NCI-H2171 treated with DMSO at 0.1 percent for 48 hours (cell line): ENCODE results near the gene STRA6.

Experiments
- DNase-seq: peaks from one replicate; lab custom pipeline; 2025; lab: John Stamatoyannopoulos, UW

STRA6 gene

DNA sequence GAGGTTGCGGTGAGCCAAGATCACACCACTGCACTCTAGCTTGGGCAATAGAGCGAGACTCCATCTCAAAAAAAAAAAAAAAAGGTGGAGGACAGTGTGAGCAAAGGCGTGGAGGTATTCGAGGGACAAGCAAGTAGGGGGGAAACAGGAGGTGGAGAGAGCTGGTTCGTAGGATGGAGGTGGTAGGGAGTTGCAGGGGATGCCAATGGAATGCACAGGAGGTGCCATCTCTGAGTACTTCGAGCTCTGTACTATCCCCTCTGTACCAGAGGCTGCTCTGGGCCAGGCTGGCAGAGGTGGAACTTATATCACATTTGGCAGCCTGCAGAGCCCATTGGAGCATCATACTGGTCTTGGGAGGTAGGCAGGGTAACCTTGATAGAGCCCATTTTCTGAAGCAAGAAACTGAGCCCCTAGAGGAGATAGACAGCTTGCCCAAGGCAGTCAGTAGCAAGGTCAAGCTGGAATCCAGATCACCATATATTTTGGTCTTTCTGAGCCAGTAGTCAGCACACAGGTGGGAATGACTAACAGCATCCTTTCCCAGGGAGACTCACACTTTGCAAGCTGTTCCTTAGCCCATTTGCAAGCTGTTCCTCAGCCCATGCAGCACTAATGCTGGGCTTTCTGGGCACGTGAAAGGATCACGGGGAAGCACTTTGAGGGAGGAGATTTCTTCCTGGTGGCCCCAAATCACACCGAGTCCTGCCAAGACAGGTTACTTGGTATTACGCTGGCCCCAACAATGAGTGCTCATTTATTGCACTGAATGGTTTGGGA lies 24.4 kb upstream of the STRA6 start:
- DNase-seq: peak; percentile 94

DNA sequence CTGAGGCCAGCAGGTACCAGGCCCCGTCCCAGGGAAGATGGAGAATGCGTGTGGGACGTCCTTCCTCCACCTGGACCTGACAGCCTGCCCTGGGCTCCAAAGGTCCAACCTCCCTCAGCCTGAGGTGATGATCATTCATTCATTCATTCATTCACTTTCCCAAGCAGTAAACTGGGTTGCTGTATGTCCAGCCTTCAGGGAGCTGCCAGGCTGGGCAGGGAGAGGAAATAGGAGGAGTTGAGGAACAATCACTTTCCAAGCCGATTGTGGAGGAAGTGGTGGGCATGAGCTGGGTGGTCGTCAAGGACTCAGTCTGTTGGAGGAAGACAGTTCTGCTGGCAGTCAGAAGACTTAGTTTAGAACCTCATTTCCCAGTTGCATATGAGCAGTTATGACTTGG lies 23.3 kb upstream of the STRA6 start:
- no peak for DNase-seq

DNA sequence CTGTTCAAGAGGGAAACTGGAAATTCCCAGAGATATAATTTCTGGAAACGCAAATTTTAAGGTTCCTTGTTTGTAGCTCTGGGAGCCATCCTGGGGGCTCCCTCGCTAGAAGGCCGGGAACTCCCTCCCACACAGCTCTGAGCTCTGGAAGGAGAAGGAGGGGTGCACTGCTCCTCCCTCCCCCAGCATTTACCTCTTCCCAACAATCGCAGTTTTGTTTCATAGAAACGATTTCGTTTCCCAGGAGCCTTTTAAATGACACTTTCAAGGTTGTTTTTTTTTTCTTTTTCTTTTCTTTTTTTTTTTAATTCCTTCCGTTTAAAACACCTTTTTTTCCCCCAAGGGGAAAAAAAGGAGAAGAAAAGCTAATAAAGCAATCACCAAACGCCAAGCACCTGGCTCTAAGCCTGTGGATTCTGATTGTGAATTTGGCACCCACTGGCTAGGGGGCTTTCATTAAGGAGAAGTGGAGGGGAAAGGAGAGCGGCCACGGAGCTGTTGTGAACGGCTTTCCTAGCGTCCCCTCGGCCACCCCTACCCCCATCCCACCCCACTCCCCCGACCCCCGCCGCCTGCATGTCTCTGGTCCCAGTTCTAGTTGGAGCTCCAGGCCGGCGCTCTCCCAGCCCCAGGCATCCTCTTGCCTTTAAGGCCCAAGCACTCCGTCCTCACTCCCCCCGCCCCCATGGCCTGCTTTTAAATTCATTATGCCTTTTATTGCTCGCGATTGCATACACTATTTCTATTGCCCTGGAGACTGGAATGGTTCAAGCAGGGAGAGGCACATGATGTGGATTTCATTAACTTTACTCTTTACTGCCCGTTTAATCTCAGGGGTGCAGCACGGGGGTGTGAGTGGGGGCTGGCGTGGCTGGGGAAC lies 19.9 kb upstream of the STRA6 start:
- DNase-seq: peak; percentile 37

DNA sequence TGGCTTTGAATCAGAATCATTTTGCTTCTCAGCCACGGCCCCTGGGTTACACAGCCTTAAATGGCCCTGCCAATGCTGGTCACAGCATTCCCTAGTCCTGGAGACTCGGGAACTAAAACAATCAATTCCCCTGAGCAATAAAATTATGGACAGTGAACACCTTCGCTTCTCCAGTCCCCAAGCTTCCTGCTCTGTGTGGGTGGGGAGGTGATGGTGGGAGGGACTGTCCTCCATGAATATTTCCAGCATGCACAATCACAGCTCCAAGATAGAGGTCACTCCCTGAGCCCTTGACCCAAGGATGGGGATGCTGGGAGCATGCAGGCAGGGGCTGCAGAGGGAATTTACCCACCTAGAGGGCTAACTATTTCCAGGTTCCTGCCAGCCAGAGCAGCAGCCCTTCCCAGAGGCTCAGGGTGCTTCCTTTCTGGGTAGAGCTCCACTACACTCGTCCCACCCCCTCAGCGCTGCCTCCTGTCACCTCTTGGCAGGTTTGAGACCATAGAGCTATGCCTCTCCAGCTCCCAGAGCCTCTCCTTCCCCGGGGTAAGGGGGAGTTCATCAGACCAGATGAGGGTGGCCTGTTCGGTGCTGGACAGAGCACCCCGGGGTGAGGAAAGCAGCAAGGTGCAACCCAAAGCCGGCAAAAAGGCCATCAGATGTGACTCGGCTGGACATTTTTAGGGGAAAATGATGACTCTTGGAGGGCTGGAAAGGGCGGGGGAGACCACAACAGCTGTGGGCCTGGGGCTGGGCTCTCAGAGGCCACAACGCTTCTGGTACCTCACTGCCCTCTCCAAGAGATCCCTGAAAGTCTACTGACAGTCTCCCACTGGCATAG lies 19.0 kb upstream of the STRA6 start:
- DNase-seq: peak; percentile 39

DNA sequence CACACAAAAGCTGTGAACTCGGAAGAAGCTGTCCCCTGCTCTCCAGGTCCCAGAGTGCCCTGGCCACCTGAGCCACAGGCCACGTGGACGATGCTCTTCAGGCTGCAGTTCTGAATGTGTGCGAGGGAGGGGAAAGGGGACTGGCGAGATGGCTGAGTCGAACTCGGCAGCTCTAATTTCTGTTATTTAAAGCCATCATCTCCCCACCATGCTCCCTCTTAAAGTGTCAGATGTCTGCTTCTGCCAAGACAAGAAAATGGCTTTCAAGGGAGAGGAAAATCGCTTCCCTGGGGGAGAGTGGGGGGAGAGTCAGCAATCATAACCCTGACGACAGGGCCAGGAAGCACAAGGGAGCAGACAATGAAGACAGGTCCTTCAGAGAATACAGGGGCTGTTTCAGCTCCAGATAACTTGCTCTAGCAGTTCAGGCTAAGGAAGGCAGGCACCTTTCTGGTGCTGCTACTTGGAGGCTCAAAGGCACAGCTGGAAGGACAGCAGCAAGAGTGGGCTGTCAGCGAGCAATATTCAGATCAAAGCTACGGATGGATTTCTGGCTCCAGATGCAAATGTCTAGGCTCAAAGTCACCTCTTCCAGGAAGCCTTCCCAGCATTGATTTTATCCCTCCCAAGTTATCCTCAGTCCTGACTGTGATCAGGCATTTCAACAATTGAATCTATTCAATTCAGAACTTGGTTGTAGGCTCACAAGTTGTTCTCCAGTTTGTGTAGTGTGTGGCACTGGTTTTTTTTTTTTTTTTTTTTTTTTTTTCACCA lies 18.1 kb upstream of the STRA6 start:
- peak; percentile 60 for DNase-seq

DNA sequence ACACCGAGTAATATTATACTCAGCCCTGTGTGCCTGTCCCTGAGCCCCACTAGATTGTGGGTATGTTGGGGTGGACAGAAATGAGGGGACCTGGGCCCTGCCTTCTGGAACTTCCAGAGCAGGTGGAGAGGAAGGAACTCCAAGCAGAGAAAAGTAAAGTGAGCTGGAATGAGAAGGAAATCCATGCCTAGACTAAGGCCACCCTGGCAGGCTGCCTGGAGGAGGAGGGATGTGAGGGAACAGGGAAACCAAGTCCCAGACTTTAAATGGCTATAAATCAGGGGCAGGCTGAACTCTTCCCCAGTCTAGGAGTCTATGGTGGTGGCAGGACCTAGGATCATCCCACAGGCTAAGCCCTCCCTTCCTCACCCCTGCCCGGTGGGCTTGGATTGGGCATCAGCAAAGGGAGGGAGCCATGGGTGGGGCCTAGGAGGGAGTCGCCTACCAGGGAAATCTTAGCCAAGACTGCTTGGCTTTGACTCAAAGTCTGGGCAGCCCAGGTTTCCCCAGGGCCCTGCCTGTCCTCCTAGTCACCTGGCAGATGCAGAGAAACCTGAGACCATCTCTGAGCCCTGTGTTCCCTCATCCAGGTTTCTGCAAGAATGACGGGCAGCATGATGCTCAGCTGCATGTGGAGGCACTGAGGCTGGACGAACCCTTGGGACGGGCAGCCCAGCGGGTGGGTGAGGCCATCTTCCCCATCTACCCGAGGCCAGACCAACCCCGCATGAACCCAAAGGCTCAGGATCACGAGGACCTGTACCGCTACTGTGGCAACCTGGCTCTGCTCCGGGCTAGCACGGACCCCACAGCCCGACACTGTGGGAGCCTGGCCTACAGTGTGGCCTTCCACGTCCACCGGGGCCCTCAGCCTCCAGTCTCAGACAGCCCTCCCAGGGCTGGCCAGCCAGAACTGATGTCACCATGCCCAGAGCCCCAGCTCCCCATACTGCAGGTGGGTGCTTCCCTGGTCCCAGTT lies 15.6 kb upstream of the STRA6 start:
- peak; percentile 96 for DNase-seq

DNA sequence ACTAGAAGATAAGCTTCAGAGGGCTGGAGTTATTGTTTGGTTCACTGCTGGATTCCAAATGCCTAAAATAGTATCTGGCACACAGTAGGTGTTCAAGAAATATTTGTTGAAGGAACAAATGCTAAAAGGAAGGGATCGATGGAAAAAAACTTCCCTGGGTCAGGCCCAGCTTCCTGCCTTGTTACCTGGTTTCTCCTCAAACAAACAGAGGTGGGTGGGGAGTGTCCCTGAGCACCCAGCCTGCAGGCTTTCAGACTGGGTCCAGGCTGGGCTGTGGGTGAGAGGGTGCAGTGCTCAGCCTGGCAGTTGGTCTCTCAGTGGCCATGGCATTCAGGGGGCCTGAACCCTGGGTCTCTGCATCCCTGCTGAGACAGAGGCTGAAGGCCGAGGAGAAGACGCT lies 14.4 kb upstream of the STRA6 start:
- no peak for DNase-seq

DNA sequence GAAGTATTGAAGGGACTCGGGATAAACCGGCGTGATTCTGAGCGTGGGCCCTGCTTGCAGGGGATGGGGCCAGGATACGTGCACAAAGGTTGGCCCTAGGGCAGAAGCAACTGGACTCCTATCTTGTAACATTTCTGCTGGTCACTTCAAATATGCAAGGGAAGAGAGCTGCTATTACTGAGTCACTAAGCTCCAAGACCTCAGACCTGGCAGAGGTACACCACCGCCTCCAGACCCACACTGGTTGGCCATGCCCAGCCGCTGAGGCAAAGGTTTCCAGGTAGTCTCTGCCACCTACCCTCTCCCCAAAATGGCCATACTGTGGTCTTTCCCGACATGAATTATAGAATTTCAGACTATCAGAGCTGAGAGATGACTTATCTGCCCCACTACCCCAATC lies 13.4 kb upstream of the STRA6 start:
- no peak for DNase-seq

DNA sequence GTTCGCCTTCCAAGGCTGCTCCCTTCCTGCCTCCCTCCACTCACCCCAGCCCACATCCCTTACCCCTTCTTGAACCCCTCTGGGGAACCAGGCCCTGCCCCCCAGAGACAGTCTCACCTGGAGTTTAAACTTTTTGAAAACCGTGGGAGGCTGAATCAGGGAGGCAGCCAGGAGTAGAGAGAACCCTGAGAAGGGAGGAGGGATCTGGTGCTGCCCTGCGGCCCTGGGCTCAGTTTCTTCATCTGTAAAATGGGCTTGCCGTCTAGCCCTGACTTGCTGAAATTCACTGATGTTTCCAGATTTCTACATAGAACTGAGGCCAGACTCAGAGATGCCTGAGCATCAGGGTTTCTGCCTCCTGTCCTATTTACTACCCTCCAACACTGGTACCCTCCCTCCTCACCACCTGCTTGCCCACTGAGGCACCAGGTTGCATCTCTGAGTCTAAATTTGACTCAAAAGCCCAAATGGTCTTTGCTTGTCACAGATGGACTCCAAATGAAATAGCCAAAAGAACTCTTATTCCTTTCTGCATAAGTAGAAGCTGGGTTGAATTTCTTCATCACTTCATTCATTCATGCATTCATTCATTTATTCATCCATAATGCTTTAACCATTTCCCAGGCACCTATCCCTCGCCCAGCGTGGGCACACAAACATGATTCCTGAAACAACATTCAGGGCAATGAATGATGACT lies 11.9 kb upstream of the STRA6 start:
- DNase-seq: no peak

DNA sequence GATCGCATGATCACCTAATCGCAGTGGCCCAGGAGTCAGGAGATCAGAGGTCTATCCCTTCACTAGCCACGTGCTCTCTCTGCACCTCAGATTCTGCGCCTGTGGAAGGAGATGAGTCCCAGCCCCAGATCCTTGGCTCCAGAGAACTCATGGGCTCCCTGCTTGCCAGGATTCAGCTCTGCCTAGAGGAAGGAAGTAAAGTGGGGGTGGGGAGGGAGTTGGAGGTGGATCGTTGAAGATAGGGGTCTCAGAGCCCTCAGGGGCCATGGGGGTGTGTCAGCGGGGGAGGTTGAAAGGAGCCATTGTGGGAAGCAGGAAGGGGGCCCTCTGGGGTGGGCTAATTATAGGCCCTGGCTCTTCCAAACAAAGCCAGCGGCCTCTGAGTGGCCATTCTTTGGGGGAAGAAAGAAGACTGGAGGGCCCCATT lies 11.3 kb upstream of the STRA6 start:
- no peak for DNase-seq

DNA sequence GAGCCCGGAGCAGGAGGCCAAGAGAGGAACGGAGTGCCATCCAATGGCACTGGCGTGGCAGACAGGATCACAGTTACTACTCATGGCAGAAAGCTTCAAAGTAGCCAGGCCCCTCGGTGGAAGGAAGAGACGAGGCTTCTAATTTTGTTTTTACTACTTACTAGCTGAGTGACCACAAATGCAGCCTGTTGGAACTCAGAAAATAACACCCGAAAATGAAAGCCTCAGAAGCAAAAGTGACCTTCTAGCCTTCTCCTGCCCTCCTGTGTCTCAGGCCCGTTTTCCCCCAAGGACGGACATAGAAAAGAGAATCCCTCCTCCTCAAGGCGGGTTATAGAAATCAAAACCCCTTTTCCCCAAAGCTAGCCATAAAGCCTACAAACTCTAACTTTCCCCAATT lies 9.9 kb upstream of the STRA6 start:
- DNase-seq: no peak

DNA sequence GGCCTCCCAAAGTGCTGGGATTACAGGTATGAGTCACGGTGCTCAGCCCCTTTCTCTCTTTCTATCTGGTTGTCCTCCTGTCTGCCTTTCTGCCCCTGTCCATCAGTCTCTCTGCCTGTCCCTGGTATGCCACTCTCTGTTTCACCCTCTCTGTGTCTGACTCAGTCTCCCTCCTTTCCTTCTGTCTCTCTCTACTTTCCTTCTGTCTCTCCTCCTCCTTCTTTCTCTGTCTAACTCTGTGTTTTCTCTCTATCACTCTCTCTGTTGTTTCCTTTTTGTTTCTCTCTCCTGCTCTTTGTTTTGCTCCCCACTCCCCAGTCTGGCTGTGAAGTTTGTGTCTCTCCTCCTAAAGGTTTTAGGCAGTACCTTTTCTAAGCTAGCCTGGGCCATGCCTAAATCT lies 9.1 kb upstream of the STRA6 start:
- no peak for DNase-seq

DNA sequence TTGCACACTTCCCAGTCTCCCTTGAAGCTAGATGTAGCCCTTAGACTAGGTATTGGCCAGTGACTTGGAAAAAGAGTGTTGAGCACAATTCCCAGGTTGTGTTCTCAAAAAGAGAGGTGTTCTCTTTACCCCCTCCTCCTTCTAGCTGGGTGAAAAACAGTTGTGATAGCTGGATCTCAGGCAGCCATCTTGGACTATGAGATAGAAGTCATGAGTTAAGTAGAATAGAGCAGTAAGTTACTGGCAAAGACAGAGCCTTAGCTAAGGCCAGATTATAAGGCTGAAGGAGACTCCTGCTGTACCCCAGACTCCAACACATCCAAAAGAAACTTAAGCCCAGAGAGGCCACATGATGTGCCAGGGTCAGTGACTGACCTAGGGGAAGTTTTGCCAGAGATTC lies 8.1 kb upstream of the STRA6 start:
- no peak for DNase-seq

DNA sequence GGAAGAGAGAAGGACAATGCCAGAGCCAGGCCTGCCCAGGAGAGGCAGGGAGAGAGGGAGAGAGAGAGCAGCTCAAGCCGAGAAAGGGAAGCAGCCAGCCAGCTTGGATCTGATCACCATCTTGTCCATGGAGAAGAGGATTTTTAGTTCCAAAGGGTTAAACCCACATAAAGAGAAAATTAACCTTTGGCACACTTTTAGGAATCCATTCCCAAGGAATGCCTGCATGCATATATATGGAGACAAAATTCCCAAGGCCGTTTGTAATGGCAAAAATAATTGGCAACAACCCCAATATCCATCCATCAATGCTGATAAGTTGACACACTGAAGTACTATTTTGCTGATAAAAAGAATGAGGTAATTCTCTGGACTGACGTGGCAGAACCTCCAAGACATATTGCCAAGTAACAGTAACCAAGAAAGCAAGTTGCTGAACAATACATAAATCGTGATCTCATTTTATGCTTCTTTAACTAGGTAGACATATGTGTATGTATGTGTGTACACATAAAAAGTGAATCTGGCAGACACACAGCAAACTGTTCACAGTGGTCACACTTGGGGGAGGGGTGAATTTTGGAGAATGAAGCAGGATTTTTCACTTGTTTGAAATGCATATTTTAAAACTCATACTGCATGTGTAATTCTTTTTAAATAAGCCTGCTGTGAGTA lies 7.5 kb upstream of the STRA6 start:
- no peak for DNase-seq

DNA sequence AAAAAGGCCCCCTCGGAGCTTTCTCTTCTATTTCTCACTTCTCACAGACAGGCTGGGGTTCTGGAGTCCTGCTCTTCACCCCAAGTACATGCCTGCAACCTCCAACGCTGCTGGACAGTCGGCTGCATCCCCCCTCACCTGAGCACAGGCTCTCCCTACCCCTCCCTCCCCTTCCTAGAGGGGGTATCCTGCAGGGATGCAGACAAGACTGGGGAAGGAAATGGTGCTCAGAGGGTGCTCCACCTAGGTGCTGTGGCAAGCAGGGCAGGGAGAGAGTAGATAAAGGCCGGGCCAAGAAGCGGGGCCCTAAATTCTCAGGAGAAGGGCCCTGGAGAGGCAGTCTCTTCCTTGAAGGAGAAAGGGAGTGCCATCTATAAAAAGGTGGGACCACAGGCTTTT lies 7.0 kb upstream of the STRA6 start:
- peak; percentile 32 for DNase-seq

DNA sequence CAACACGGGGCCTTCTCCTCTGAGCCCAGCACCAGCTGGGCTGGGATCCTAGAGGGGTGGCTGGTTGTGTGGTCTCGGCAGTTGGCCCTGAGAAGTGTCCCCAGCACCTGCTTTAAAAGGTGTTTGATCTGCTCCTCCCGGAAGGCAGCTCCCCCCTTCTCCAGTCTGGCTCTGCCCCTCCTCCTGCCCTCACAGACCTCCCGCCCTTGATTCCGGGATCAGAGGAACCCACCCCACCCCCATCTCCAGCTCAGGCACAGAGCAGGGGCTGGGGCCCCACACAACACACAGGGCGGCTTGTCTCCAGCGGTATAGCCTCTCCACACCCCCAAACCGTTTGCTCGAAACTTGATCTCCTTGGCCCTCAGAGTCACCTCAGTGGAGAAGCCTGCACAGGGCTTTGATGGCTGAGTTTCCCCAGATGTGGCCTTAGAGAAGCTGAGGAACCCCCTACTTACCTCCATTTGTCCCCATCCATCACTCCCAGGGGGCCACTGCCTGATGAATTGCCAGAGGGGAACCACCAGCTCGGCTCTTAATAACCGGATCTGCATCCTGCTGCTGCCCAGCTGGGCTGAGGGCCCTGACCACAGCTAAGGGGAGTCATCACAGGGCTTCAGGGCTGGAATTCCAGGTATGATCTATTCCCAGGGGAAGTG lies 6.4 kb upstream of the STRA6 start:
- DNase-seq: peak; percentile 85

DNA sequence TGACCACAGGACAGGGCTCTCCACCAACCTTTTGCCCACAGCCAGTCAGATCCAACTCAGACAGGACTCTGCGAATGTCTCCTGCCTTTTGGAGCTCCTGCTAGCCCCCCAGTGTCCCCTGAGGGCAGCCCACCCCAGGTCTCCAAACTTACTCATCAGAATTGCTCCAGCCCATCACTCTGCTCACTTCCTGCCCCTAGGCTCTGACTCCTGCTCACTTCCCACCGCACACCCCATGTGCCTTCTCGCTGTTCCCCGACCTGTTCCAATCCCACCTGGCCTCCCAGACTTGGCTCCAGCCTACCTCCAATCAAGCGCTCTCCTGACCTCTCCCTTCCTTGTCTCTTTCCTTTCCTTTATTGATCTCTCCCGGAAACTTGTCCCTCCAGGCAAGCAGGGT lies 5.9 kb upstream of the STRA6 start:
- no peak for DNase-seq

DNA sequence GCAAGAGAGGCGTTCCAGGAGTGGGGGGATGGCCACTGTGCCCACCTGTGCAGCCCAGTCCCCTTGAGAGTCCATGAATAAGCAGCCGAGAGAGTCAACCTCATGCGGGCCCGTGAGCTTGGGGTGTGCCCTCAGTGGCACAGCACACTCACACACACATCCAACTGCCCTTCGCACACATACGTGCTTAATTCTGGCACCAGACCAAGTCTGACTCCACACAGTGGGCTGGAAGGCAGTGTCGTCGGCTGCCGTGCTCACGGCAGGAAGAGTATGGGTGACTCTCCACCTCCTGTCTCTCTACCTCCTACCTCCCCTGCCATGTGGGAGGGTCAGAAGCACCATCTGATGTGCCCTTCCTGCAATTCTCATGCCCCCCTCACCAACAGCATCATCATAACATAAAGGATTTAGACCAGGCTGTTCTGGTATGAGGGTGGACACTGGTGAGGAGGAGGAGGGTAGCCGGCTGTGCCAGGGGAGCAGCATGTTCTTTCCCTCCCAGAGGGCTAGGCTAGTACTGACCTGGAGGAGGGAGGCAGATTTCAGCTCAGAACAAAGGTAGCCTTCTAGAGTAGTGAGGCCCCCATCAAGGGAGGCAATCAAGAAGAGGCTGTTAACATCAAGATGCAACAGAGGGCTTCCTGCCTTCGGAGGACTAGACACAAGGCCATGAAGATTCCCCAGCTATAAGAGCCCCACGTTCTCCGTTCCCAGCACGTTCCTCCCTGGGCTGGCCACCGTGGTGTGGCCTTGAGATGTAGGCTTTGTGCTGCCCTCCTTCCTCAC lies 5.3 kb upstream of the STRA6 start:
- no peak for DNase-seq
